Ammon's horn (tissue), 1 donor: ENCODE measurements around the gene IRAK2.
"Not testable (repeated sequence)": the region's sequence is repeated elsewhere in the genome, so short reads cannot be mapped to it uniquely, and the experiment has no call there.

Experiments used
- DNase-seq: peaks from one replicate; pipeline ENCODE4 v3.0.0-alpha.2; 2016; ENCODE audit warnings: low spot score

Gene IRAK2

GRCh38 chr3:10253731-10254130 lies 89.0 kb downstream of the IRAK2 start:
- no peak for DNase-seq

DNA sequence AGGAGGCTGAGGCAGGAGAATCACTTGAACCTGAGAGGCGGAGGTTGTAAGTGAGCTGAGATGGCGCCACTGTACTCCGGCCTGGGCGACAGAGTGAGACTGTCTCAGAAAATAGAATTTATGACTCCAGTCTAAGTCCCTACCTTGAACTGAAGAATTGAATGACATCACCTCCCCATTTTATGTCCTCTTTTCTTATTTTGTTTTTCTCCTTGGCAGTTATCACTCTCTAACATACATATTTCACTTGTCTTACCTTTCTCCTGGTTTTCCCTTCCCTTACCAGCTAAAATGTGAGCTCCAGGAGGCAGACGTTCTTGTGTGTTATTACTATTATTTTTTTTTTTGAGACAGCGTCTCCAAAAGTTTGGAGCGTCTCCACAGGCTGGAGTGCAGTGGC lies 91.1 kb downstream of the IRAK2 start:
- DNase-seq: no peak

DNA sequence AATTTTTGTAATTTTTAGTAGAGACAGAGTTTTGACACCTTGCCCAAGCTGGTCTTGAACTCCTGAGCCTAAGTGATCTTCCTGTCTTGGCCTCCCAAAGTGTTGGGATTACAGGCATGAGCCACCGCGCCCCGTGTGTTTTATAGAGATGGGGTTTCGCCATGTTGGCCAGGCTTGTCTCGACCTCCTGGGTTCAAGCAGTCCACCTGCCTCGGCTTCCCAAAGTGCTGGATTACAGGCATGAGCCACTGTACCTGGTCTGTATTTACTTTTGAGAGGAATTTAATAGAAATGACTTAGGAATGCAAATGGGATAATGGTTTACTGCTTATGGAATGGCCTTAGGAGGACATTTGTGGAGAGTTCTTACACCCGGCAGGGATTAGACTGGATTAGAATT lies 94.3 kb downstream of the IRAK2 start:
- DNase-seq: no peak

- DNase-seq: no peak
These were observed 95.1 kb downstream of the IRAK2 start for GRCh38 chr3:10259798-10260197.

DNA sequence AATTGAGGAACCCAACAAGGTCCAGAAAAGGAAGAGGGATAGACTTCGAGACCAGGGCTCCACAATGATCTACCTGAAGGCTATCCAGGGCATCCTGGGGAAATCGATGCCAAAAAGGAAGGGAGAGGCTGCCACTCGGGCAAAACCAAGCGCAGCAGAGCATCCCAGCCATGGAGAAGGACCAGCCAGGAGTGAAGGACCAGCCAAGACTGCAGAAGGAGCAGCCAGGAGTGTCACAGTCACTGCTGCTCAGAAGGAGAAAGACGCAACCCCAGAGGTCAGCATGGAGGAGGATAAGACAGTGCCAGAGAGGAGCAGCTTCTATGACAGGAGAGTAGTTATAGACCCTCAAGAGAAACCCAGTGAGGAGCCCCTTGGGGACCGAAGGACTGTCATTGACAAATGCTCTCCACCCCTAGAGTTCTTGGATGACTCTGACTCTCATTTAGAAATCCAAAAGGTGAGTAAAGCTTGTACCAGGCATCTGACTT lies 95.5 kb downstream of the IRAK2 start:
- no peak for DNase-seq

DNA sequence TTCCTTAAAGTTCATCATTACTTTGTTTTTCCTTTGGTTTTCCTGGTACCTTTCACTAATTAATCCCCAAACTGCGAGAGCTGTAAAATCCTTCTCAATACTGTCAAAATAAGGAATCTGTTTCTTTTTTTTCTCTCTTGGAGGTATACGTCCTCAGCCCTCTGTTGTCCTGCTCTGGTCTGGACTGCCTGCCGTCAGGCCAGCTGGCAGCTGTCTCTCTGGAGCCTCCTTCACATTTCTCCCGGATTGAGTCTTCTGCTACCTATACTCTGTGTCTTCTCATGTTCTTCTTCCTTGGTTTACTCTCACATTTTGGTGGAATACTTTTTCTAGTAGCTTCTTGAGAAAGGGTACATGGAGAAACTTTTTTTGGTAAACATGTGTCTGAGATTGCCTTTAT lies 97.3 kb downstream of the IRAK2 start:
- DNase-seq: no peak

GRCh38 chr3:10263646-10264363 lies 99.1 kb downstream of the IRAK2 start:
- DNase-seq: no peak

GRCh38 chr3:10265833-10266232 lies 101.1 kb downstream of the IRAK2 start:
- DNase-seq: no peak

GRCh38 chr3:10266936-10267335 lies 102.2 kb downstream of the IRAK2 start:
- DNase-seq: not testable (repeated sequence)

DNA sequence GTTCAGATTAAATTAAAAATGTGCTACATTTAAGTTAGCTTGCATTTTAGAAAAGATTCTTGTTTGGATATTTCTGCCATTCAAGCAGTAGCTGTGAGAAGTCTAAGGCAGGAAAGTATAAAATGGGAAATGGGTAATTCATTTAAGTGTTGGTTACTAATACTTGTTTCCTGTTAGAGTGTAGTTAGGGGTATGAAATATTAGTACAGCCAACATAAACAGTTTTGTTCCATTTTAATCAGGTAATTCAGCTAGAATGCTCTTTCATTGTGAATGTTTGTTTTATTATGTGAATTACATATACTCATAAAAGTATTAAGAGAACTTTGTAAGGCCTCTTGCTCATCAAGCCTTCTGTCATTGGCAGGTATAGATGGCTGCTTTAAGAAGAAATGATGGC lies 103.4 kb downstream of the IRAK2 start:
- DNase-seq: no peak

DNA sequence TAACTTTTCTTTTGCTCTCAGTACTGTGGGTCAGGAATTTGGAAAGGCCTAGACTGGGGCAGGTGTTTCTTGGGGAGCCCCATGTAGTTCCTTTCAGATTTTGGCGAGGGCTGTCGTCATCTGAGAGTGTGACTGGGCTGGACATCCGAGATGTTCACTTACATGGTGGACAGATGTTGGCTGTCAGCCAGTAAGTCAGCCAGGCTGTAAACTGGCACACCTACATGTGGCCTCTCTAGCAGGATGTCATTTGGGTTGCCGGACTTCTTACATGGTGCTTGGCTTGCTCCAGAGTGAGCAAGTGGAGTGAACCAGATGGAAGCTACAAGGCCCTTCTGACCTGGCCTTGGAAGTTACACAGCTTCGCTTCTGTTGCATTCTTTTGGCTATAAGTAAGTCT lies 104.2 kb downstream of the IRAK2 start:
- no peak for DNase-seq

DNA sequence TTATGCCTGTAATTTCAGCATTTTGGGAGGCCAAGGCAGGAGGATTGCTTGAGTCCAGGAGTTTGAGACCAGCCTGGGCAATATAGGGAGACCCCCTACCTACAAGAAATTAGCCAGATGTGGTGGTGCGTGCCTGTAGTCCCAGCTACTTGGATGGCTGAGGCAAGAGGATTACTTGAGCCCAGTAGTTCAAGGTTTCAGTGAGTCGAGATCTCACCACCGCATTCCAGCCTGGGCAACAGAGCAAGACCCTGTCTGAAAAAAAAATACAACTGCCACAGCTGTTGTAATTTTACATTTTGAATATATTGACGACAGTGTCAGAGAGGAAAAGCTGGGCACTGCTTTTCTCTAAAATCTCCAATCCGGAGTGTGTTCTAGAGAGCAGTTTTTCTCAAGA lies 104.7 kb downstream of the IRAK2 start:
- DNase-seq: no peak

DNA sequence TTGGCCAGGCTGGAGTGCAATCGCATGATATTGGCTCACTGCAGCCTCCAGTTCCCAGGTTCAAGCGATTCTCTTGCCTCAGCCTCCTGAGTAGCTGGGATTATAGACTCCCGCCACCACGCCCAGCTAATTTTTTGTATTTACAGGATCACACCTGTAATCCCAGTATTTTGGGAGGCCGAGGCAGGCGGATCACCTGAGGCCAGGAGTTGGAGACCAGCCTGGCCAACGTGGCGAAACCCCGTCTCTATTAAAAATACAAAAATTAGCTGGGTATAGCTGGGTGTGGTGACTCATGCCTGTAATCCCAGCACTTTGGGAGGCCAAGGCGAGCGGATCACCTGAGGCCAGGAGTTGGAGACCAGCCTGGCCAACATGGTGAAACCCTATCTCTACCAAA lies 107.8 kb downstream of the IRAK2 start:
- DNase-seq: not testable (repeated sequence)

DNA sequence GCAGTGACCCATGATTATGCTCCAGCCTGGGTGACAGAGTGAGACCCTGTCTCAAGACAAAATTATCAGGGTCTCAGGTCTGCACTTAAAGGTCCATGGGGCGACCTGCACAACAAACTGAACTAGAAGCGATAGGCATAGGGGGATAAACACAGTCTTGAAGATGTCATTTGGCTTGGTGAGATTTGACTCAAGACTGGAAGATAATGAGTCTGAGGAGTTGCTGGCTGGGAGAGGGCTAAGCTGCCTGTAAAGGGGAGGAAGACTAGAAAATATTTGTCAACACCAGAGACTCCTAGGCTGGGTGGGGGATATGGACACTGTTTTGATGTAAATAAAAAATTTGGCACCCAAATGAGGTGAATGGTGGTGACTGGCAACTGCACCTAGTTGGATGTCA lies 108.3 kb downstream of the IRAK2 start:
- DNase-seq: no peak

GRCh38 chr3:10273702-10274305 lies 109.1 kb downstream of the IRAK2 start:
- no peak for DNase-seq

GRCh38 chr3:10274601-10275000 lies 109.9 kb downstream of the IRAK2 start:
- DNase-seq: no peak

GRCh38 chr3:10277115-10277625 lies 112.5 kb downstream of the IRAK2 start:
- DNase-seq: no peak

DNA sequence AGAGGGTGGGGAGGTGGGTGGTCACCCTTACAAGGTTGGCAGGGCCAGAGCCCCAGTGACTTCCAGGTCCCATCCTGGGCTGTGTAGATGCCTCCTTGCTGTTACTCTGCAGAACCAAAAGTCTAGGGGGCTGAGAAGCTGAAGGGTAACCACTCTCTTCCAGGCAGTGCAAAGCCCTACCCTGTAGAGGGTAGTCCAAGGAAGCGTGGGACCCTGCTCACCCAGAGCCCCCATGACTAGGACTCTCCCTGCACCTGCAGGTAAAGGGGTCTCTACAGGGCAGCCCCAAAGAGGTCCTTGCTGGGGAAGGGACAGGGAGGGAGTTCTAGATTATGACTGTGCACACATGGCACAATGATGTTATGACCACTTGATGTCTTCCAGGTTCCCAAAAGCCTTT lies 113.8 kb downstream of the IRAK2 start:
- no peak for DNase-seq

DNA sequence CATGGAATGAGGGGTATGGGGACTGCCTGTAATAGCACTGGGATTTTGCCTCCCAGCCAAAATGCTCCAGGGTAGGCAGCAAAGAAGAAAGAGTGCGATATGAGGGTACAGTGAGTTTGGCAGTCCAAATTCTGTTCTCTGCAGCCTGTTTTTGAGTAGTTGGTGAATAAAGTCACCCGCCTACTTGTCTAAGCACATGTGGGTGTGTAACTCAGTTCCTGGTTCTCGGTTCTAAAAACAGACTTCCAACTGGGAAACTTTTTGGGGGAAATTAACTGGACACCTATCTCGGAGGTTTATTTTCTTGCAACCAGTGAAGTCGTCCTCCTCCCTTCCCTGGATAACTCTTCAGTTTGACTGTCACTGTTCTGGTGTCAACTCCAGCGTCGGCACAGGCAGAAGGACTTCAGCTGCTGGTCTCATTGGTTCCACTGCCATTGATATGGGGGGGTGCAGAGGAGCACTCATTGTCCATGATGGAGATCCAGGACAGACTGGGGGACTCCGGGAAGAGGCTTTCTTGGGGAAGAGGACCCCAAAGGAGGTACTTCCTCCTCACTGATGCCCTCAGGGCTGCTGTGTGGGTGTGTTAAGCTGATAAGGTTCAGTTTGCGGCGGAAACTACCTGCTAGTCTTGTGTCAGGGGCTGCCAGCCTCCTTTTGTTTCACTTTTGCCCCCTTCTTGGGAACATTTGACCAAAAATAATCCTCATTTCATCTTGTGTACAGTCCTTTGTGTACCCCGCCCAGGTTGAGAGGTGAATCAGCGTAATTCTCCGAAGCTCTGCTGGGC lies 114.9 kb downstream of the IRAK2 start:
- no peak for DNase-seq

- no peak for DNase-seq
These were observed 115.4 kb downstream of the IRAK2 start for GRCh38 chr3:10280177-10280529.

DNA sequence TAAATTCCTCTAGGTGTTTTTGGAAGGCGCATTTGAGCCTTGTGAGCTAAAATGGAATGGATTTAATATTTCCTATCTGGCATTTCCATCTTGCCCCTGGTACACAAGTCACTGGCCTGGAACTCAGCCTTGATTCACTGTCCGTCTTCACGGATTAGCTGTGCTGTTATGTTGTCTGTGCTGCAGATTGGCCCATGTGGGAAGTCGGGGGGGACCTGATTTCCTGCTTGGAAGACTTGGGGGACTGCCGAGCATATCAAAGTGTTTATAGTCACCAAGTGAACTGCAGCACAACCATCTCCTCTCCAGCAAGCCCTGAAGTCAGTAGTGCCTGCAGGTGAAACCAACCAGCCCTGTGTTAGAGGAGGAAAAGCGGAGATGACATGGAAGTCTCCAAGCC lies 115.9 kb downstream of the IRAK2 start:
- no peak for DNase-seq

- DNase-seq: no peak
These were observed 117.2 kb downstream of the IRAK2 start for GRCh38 chr3:10281951-10282350.

- DNase-seq: no peak
These were observed 118.9 kb downstream of the IRAK2 start for GRCh38 chr3:10283638-10284037.
